Naive thymus-derived CD8-positive, alpha-beta T cell (primary cell): ENCODE data around the gene ZNF221. TPM values are rescaled to one million over a fixed set of nuclear protein-coding genes. Genes with fewer than 3 reads are reported as not detected.
A peak's percentile ranks its signal among the peaks of the same experiment; 100 is the strongest.

Experiments used
- ATAC-seq, 2 donors: fragments of 150-1000 bp; cut with Tn5 transposase in 1 of 2; sonication (Bioruptor Pico), chemical (Tn5 transposase) in 1 of 2; 1 replicate in 1 of 2; 2 replicates in 1 of 2; pipeline ENCODE4 v1.10.0; 2021; ENCODE audit warnings: mild to moderate bottlenecking in 2 of 2, moderate library complexity in 2 of 2
- POLR2A ChIA-PET: fragments of 350-600 bp; sonication (Branson Sonifier 250); formaldehyde crosslinking; loops from one replicate; lab custom pipeline; 2021; ENCODE audit warnings: antibody characterized with exemption; lab: Charles Lee
- DNase-seq, 10 donors: peaks; one replicate each; pipeline versions ENCODE4 v3.0.0 to v3.0.0-alpha.2; 2020 to 2022
- H3K27ac Mint-ChIP-seq, 10 donors: one replicate each; pipeline ENCODE4 v1.8.0; 2020 to 2022; ENCODE audit warnings: mild to moderate bottlenecking in 10 of 10, mixed read lengths in 10 of 10, moderate library complexity in 4 of 10, inconsistent platforms in 1 of 10
- H3K27me3 Mint-ChIP-seq, 5 donors: one replicate each; pipeline ENCODE4 v1.8.0; 2021 to 2022; ENCODE audit warnings: mixed read lengths in 5 of 5
- H3K36me3 Mint-ChIP-seq, 3 donors: one replicate each; pipeline ENCODE4 v1.8.0; 2020 to 2022; ENCODE audit warnings: mixed read lengths in 3 of 3, mild to moderate bottlenecking in 2 of 3, inconsistent platforms in 1 of 3
- H3K4me1 Mint-ChIP-seq, 4 donors: one replicate each; pipeline ENCODE4 v1.8.0; 2021 to 2022; ENCODE audit warnings: mixed read lengths in 4 of 4
- H3K4me3 Mint-ChIP-seq, 10 donors: one replicate each; pipeline ENCODE4 v1.8.0; 2020 to 2022; ENCODE audit warnings: mild to moderate bottlenecking in 10 of 10, mixed read lengths in 10 of 10, moderate library complexity in 6 of 10, inconsistent platforms in 1 of 10
- H3K9me3 Mint-ChIP-seq, 9 donors: one replicate each; pipeline ENCODE4 v1.8.0; 2020 to 2022; ENCODE audit warnings: mixed read lengths in 9 of 9, mild to moderate bottlenecking in 3 of 9, inconsistent platforms in 1 of 9, moderate library complexity in 1 of 9
- polyA plus RNA-seq, 3 donors: library from polyadenylated mRNA; unstranded; fragments of 300-500 nt; fragmentation: Illumina TruSeq; gene quantifications; one replicate each; pipeline ENCODE4 v1.2.3, GENCODE V29; 2021
- total RNA-seq, 8 experiments: library from RNA in 2 of 8; stranded (reverse) in 2 of 8; gene quantifications; one replicate each; pipeline ENCODE4 v1.2.3 and lab custom pipeline; 2021 to 2026

ZNF221 gene
- total and polyA plus RNA-seq, 5 experiments from 2014 or later = 1.6 to 5.6 (median 4.5) TPM; not detected in 2

DNA sequence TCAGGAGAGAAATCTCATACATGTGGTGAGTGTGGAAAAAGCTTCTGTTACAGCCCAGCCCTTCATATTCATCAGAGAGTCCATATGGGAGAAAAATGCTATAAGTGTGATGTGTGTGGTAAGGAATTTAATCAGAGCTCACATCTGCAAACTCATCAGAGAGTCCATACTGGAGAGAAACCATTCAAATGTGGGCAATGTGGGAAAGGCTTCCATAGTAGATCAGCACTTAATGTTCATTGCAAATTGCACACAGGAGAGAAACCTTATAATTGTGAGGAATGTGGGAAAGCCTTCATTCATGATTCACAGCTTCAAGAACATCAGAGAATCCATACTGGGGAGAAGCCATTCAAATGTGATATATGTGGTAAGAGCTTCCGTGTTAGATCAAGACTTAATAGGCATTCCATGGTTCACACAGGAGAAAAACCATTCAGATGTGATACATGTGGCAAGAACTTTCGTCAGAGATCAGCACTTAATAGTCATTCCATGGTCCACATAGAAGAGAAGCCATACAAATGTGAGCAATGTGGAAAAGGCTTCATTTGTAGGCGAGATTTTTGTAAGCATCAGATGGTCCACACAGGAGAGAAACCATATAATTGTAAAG is 15.2 kb downstream of the ZNF221 start:
- no peaks in the 10 kb centered on the region for H3K4me1 Mint-ChIP-seq
- H3K9me3 Mint-ChIP-seq = peaks cover 17 to 92% (median 59%) of the 10 kb centered on the region in 9 donors
- H3K36me3 Mint-ChIP-seq = peaks cover 40 to 68% (median 68%) of the 10 kb centered on the region in 3 donors
- POLR2A ChIA-PET = no interaction called here
- ATAC-seq (no peak), DNase-seq (no peak)
- no peak overlapping the region for H3K27ac Mint-ChIP-seq
- H3K4me3 Mint-ChIP-seq = no peak overlapping the region
- H3K27me3 Mint-ChIP-seq = peaks cover 0 to 2% (median 0%) of the 10 kb centered on the region in 5 donors

DNA sequence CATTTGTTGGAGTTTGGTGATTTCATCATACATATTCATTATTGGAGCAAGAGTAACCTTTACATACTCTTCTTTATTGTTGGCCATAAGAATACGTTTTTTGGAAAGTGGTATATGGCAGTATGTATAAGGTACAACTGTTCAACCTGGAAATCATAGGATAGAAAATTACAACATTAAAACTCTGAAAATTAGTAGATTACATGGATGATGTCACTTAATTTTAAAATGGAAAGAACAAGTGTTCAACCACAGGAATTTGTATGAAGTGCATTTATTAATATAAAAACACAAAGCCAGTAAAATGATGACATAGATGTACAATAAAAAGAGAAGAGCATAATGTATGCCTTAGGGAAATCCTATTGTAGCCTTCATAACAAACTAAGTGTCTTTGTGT is 25.7 kb downstream of the ZNF221 start:
- H3K27me3 Mint-ChIP-seq = peaks cover 0 to 3% (median 0%) of the 10 kb centered on the region in 5 donors
- H3K9me3 Mint-ChIP-seq = peaks cover 8 to 78% (median 52%) of the 10 kb centered on the region in 9 donors
- no peak for DNase-seq
- POLR2A ChIA-PET = no interaction called here
- H3K4me3 Mint-ChIP-seq = no peak overlapping the region
- H3K36me3 Mint-ChIP-seq = peaks cover 6 to 45% (median 17%) of the 10 kb centered on the region in 3 donors
- no peak overlapping the region for H3K27ac Mint-ChIP-seq
- no peaks in the 10 kb centered on the region for H3K4me1 Mint-ChIP-seq
- no peak for ATAC-seq

DNA sequence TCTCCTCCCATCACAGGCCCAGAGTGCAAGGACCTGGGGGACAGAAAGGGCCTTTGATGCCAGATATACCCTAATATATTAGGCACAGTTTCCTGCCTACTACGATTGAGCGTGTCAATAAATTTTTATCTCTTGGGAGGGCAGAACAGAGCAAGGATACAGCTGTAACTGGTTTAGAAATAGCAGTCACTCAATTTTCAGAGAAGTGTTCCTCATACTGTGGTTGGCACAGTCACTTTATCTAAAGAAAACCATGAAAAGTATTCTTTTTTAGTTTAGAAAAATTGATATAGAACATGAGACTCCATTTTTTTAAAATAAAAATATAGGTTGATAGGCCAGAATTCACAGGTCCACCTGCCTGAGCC is 32.5 kb downstream of the ZNF221 start:
- DNase-seq = no peak
- H3K9me3 Mint-ChIP-seq = peaks cover 0 to 16% (median 6%) of the 10 kb centered on the region in 9 donors
- peaks cover 5 to 24% (median 16%) of the 10 kb centered on the region in 4 donors for H3K4me1 Mint-ChIP-seq
- no peaks in the 10 kb centered on the region for H3K27me3 Mint-ChIP-seq
- peak; percentile 6 to 34 for ATAC-seq
- H3K4me3 Mint-ChIP-seq = peak overlapping the region; percentile 78 to 99 (median 96)
- H3K27ac Mint-ChIP-seq = peak overlapping the region in 9 of 10 donors; percentile 43 to 97 (median 93)
- H3K36me3 Mint-ChIP-seq = peaks cover 14 to 22% (median 14%) of the 10 kb centered on the region in 3 donors
- POLR2A ChIA-PET = no interaction called here

DNA sequence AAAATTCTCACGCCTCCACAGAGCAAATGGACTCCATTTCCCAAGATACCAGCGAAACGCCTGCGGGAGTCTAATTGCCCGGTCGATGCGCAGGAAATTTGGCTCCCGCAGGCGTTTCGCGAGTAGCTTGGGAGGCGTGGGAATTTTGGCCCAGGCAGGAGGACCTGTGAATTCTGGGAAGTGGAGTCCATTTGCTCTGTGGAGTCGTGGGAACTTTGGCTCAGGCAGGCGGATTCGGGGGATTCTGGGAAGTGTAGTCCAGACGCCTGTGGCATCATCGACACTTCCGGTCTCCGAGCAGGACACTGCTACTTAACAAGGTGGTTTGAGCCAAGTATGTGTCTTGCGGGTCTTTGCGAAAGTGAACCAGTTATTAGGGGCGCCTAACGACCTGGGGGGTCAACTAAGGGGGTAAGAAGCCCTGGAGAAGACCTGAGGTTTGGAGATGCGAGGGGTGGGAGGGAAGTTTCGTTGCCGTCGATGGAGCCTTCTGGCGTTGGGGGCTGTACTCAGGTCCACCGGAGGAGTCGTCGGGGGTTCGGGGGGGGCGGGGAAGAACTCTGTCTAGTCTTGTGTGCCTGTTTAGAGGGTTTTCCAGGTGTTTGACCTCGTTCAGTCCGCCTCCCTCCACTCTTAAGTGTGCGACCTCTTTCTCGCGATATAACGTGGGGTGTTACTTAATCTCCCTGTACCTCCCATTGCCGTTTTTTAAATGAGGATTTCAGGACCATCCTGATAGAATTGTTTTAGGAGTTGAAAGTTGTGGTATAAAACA is 33.1 kb downstream of the ZNF221 start, which contains the start of gene ZNF155:
Gene ZNF155, plus strand, starts transcription at position 277 of the 775 bp plus-strand sequence. CDS start 4,356 bp downstream, outside the sequence.
- peak; percentile 30 to 82 (median 66) for DNase-seq
- H3K27me3 Mint-ChIP-seq = no peaks in the 10 kb centered on the region
- H3K4me1 Mint-ChIP-seq = peaks cover 7 to 26% (median 16%) of the 10 kb centered on the region in 4 donors
- H3K9me3 Mint-ChIP-seq = peaks cover 0 to 19% (median 10%) of the 10 kb centered on the region in 9 donors
- peaks cover 16 to 28% (median 20%) of the 10 kb centered on the region in 3 donors for H3K36me3 Mint-ChIP-seq
- POLR2A ChIA-PET = no interaction called here
- H3K27ac Mint-ChIP-seq = peak within 1 kb of the TSS; percentile 81 to 98 (median 96)
- peak within 1 kb of the TSS; percentile 86 to 99 (median 96) for H3K4me3 Mint-ChIP-seq
- ATAC-seq = peak; percentile 87 to 94

DNA sequence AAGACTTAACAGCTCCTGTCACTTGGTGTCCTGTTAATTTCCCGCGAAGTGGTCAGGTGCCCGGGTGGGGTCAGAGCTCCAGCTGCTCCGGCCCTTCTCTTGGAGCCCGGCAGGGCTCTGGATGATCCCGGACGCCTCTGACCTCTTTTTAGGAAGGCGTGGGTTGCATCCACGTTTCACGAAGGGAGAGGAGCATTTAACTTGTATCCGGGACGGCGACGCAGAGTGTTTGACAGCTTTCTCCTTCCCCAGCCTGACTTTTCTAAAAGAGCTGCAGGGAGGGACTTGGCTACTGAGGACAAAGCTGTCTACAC is 33.6 kb downstream of the ZNF221 start:
- H3K4me3 Mint-ChIP-seq = peak overlapping the region; percentile 86 to 99 (median 96)
- POLR2A ChIA-PET = no interaction called here
- H3K9me3 Mint-ChIP-seq = peaks cover 2 to 23% (median 11%) of the 10 kb centered on the region in 9 donors
- no peaks in the 10 kb centered on the region for H3K27me3 Mint-ChIP-seq
- ATAC-seq (peak in 1 of 2 donors; percentile 7), DNase-seq (no peak)
- H3K36me3 Mint-ChIP-seq = peaks cover 18 to 34% (median 25%) of the 10 kb centered on the region in 3 donors
- peak overlapping the region in 9 of 10 donors; percentile 13 to 98 (median 96) for H3K27ac Mint-ChIP-seq
- H3K4me1 Mint-ChIP-seq = peaks cover 7 to 26% (median 16%) of the 10 kb centered on the region in 4 donors

DNA sequence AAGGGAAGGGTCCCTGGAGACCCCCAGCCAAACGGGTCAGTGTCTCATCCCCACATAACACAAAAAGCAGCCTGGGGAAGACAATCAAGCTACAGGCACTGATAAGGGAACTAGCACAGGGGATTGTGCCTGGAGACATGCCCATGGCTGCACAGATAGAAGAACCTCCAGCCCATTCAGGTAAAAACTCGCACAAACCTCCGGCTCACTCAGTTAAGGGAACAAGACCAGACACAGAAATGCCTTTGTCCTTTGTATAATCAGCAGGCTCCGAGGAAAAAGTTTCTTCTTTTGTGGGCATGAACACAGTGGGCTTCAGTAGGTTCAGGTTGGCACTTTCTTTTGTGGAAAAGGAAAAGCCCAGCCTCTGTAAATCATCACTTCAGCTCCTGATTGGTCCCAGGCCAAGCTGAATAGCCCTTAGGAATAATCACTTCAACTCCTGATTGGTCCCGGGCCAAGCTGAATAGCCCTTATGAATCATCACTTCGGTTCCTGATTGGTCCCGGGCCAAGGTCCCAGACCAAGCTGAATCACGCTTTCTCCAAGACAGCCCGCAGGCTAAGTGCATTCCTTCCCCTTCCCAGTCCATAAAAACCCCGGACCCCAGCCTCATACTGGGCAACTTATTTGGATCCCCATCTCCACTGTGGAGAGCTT is 46.7 kb downstream of the ZNF221 start:
- Mint-ChIP-seq H3K27ac (no peak overlapping the region), H3K27me3 (no peaks in the 10 kb centered on the region), H3K36me3 (peaks cover 48 to 61% (median 50%) of the 10 kb centered on the region in 3 donors), H3K4me1 (peaks cover 9 to 10% (median 10%) of the 10 kb centered on the region in 4 donors), H3K4me3 (no peak overlapping the region), H3K9me3 (peaks cover 23 to 66% (median 31%) of the 10 kb centered on the region in 9 donors)
- DNase-seq (no peak), ATAC-seq (no peak)
- POLR2A ChIA-PET = no interaction called here

DNA sequence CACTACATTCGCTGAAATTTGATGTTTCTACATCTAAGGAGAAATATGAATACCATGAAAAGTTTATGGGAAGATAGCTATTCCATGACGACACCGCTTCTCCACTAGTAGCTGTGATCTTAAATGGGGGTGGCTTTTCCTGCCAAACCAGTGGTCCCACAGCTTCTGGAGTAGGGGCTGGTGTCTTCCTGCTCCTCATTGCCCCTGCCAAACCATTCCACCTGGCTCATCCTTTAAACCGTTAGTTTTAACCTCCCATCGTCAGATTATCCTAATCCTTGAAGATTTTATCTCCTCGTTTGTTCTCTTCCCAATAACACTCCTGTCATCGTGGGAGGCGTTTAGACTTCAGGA is 51.2 kb downstream of the ZNF221 start:
- no peaks in the 10 kb centered on the region for H3K27me3 Mint-ChIP-seq
- DNase-seq = no peak
- no peak for ATAC-seq
- H3K4me1 Mint-ChIP-seq = peaks cover 13 to 32% (median 22%) of the 10 kb centered on the region in 4 donors
- POLR2A ChIA-PET = interaction anchor here (1.2 kb wide), 1 partner anchor 92 kb away, joined by 5 read pairs; the partner anchor contains the start of gene ZNF224
- peaks cover 26 to 40% (median 36%) of the 10 kb centered on the region in 3 donors for H3K36me3 Mint-ChIP-seq
- peak overlapping the region; percentile 95 to 100 (median 100) for H3K4me3 Mint-ChIP-seq
- peaks cover 19 to 58% (median 32%) of the 10 kb centered on the region in 9 donors for H3K9me3 Mint-ChIP-seq
- peak overlapping the region; percentile 93 to 98 (median 98) for H3K27ac Mint-ChIP-seq

DNA sequence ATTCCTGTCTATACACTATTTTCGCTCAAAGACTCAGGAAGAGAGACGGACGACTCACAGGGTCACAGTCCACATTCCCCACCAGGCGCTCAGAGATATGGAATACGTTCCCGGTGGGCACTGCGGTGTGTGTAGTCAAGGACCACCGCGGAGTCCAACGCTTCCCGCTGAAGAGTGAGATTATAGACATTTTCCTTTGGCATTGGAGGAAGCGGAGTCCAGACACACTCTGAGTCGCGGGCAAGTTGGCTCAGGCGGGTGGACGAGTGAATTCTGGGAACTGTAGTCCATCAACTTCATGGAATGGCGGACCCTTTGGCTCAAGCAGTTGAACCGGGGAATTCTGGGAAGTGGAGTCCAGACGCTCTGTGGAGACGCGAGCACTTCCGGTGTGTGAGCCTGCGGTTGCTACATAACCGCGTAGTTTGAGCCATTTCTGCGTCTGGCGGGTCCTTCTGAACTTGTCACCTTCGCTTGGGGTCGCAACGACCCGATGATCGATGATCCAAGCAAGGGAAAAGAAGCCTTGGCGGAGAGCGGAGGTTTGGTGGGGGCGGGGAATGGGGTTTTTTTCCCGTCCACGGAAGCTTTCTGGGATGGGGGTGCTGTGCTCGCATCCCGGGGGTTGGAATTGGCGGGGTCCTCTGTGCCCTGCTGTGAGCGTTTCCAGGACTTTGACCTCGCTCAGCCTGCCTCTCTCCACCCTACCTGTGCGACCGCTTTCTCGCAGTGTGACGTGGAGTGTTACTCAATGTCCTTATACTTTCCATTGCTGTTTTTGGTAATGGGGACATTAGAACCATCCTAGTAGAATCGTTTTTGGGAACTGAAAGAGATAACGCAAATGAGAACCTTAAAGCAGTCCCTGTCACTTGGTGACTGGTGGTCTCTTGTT is 51.8 kb downstream of the ZNF221 start, which contains the start of gene ZNF230:
Gene ZNF230, plus strand, starts transcription at position 392 of the 895 bp plus-strand sequence. CDS start 4,122 bp downstream, outside the sequence.
- H3K36me3 Mint-ChIP-seq = peaks cover 29 to 40% (median 36%) of the 10 kb centered on the region in 3 donors
- peak within 1 kb of the TSS; percentile 93 to 98 (median 98) for H3K27ac Mint-ChIP-seq
- POLR2A ChIA-PET = interaction anchor here (0.8 to 1.7 kb wide), 3 partner anchors 17 to 498 kb away, joined by 3 to 7 read pairs (median 4); partner anchors contain the start of genes ZNF180 and ZNF224

DNA sequence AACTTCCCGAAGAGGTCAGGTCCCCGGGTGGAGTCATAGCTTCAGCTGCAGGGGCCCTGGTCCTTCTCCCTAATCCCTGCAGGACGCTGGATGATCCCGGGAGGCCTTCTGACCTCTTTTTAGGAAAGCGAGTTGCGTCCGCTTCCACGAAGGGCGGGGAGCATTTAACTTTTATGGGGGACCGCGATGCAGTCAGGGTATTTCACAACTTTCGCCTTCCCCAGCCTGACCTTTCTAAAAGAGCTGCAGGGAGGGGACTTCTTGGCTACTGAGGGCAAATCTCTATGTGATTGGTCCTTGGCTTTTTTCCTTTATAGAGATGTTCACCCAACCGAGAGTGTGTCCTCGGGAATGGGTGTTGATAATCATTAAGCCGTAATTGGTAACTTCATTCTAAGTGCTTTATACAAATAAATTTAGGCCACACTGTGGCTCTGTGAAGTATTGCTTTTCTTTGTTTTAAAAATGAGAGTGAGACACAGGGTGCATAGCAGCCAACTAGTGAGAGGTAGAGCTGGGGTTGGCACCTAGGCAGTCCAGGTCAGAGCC is 52.5 kb downstream of the ZNF221 start:
- H3K4me3 Mint-ChIP-seq = peak overlapping the region; percentile 95 to 100 (median 100)

More for the DNA sequence above, 51.8 kb downstream of the ZNF221 start, which contains the start of gene ZNF230:
- no peaks in the 10 kb centered on the region for H3K27me3 Mint-ChIP-seq
- peak within 1 kb of the TSS; percentile 95 to 100 (median 100) for H3K4me3 Mint-ChIP-seq
- peaks cover 22 to 58% (median 35%) of the 10 kb centered on the region in 9 donors for H3K9me3 Mint-ChIP-seq
- ATAC-seq = peak; percentile 97 to 98
- peak; percentile 55 to 93 (median 80) for DNase-seq
- peaks cover 13 to 33% (median 22%) of the 10 kb centered on the region in 4 donors for H3K4me1 Mint-ChIP-seq

DNA sequence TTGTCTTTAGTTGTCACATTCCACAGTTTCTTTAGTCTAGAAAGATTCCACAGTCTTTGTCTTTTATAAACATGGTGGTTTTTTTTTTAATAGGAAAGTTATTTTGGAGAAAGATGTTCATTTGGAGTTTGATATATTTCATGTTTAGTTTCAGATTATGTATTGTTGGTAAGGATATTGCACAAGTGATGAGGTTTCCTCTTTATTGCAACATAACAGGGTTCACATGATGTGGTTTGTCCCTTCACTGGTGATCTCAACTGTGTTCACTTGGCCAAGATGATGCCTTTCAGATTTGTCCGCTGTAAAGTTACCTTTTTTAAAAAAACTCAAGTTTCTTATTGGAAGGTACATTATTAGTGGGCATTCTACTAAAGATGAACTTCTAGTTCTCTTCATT is 54.9 kb downstream of the ZNF221 start:
- POLR2A ChIA-PET = no interaction called here
- H3K4me3 Mint-ChIP-seq = no peak overlapping the region

More for the DNA sequence above, 52.5 kb downstream of the ZNF221 start:
- Mint-ChIP-seq H3K4me1 (peaks cover 13 to 33% (median 22%) of the 10 kb centered on the region in 4 donors), H3K9me3 (peaks cover 22 to 58% (median 37%) of the 10 kb centered on the region in 9 donors), H3K27me3 (no peaks in the 10 kb centered on the region), H3K27ac (peak overlapping the region; percentile 93 to 98 (median 98)), H3K36me3 (peaks cover 32 to 40% (median 38%) of the 10 kb centered on the region in 3 donors)
- peak; percentile 19 to 51 for ATAC-seq
- POLR2A ChIA-PET = interaction anchor here (0.8 to 1.7 kb wide), 3 partner anchors 16 to 497 kb away, joined by 3 to 7 read pairs (median 3); partner anchors contain the start of genes ZNF180 and ZNF224
- peak in 2 of 10 donors; percentile 8 to 15 for DNase-seq

DNA sequence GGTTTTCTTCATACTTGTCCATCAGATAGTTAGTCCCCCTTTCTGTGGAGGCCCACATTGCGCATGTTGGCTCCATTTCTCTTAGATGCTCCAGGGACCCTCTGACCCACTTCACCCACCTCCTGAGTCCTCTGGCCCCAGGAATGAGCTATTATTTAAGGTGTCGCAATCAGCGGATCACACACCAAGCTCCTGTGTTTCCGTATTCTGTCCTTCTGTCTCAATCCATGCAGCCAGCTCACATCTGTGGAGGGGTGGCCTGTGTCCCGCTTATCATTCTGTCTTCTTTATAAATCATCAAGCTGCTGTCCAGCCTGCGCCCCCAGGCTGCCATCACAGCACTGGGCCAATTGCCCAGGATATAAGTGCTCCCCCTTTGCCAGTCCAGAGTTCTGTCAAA is 56.4 kb downstream of the ZNF221 start:
- Mint-ChIP-seq H3K9me3 (peaks cover 26 to 81% (median 59%) of the 10 kb centered on the region in 9 donors), H3K4me1 (peaks cover 6 to 26% (median 15%) of the 10 kb centered on the region in 4 donors), H3K36me3 (peaks cover 67 to 71% (median 69%) of the 10 kb centered on the region in 3 donors), H3K4me3 (peak overlapping the region in 1 of 10 donors; percentile 23), H3K27me3 (no peaks in the 10 kb centered on the region), H3K27ac (no peak overlapping the region)
- ATAC-seq (no peak), DNase-seq (no peak)
- POLR2A ChIA-PET = no interaction called here

More for the DNA sequence above, 54.9 kb downstream of the ZNF221 start:
- peaks cover 54 to 59% (median 56%) of the 10 kb centered on the region in 3 donors for H3K36me3 Mint-ChIP-seq
- no peak overlapping the region for H3K27ac Mint-ChIP-seq
- peaks cover 13 to 33% (median 22%) of the 10 kb centered on the region in 4 donors for H3K4me1 Mint-ChIP-seq
- DNase-seq = no peak
- no peak for ATAC-seq
- peaks cover 24 to 68% (median 50%) of the 10 kb centered on the region in 9 donors for H3K9me3 Mint-ChIP-seq
- H3K27me3 Mint-ChIP-seq = no peaks in the 10 kb centered on the region
